Measurements from ENCODE around the gene TEKT1. TPM values are rescaled to one million over a fixed set of nuclear protein-coding genes. Genes with fewer than 3 reads are reported as not detected.

TEKT1 gene
- total and polyA plus RNA-seq, 2 experiments from 2014 or later: not detected

- TF ChIP-seq REST (IDR thresholded peaks at IDR 0.05; ENCODE audit: unreplicated experiment) (no peak), CREB1 (CRISPR knock-in tag; IDR thresholded peaks at IDR 0.05; ENCODE audit: low read depth) (no peak)
These were observed 34.5 kb downstream of the TEKT1 start (continued) for GRCh38 chr17:6796887-6797490.

GRCh38 chr17:6796017-6796886, 35.3 kb downstream of the TEKT1 start:
- Histone ChIP-seq H3K4me1 (ENCODE audit: insufficient read depth) (peaks cover 15% of the 10 kb centered on the region), H3K36me3 (ENCODE audit: insufficient read depth) (no peaks in the 10 kb centered on the region), H3K9me2 (ENCODE audit: insufficient read depth) (peaks cover 11% of the 10 kb centered on the region; the same call in 1 of the 2 replicates), H3K4me3 (no peak overlapping the region), H3K27me3 (ENCODE audit: insufficient read depth) (no peaks in the 10 kb centered on the region), H4K20me1 (replicated peaks; ENCODE audit: insufficient read depth) (no peaks in the 10 kb centered on the region), H3F3A (replicated peaks; ENCODE audit: low read depth) (no peaks in the 10 kb centered on the region), H3K4me2 (no peak overlapping the region), H3K27ac (ENCODE audit: low read depth) (no peak overlapping the region), H3K79me2 (replicated peaks; ENCODE audit: insufficient read depth) (no peaks in the 10 kb centered on the region), H2AFZ (no peak overlapping the region)
- H3K4me1 Mint-ChIP-seq: peaks cover 24% of the 10 kb centered on the region
- no peak overlapping the region for H3K4me3 Mint-ChIP-seq
- peaks cover 2% of the 10 kb centered on the region for H3K27me3 Mint-ChIP-seq (ENCODE audit: insufficient read depth, low read depth, poor library complexity)
- H3K27ac Mint-ChIP-seq: no peak overlapping the region
- H3K9me3 Mint-ChIP-seq: no peaks in the 10 kb centered on the region
- no peak for ATAC-seq
- no peaks in the 10 kb centered on the region for H3K36me3 Mint-ChIP-seq (ENCODE audit: low read depth)
- no peak for DNase-seq (ENCODE audit: low spot score)
- TF ChIP-seq STAT1 (IDR thresholded peaks at IDR 0.05; ENCODE audit: unreplicated experiment): no peak
- TF ChIP-seq JUNB (IDR thresholded peaks at IDR 0.05; ENCODE audit: unreplicated experiment): no peak
- no peak for TF ChIP-seq ZNF331 (CRISPR knock-in tag; IDR thresholded peaks at IDR 0.05; ENCODE audit: low read depth)
- no peak for TF ChIP-seq ZNF114 (CRISPR knock-in tag; IDR thresholded peaks at IDR 0.05)
- no peak for TF ChIP-seq POLR2AphosphoS5 (IDR thresholded peaks at IDR 0.05; ENCODE audit: low read depth)
- TF ChIP-seq CREB1 (CRISPR knock-in tag; IDR thresholded peaks at IDR 0.05; ENCODE audit: low read depth): no peak
- TF ChIP-seq ETS1 (IDR thresholded peaks at IDR 0.05): no peak
- TF ChIP-seq EZH2phosphoT487 (IDR thresholded peaks at IDR 0.05; ENCODE audit: unreplicated experiment): no peak
- TF ChIP-seq EZH2 (IDR thresholded peaks at IDR 0.05; ENCODE audit: low read depth, unreplicated experiment): no peak
- no peak for TF ChIP-seq ZNF462 (CRISPR knock-in tag; IDR thresholded peaks at IDR 0.05)

Measured in GM23338 (cell line).